ENCODE data around the gene ATF5. TPM values are rescaled to one million over a fixed set of nuclear protein-coding genes. Genes with fewer than 3 reads are reported as not detected.

The ATF5 gene
- total RNA-seq, 2 donors from 2014 or later = 4.7 to 12.2 TPM

GRCh38 chr19:49953416-49953815 is 24.4 kb downstream of the ATF5 start:
- Histone ChIP-seq H3K4me1 (peaks cover 90% of the 10 kb centered on the region), H3K36me3 (replicated peaks in 1 of 2; ENCODE audit: insufficient read depth in 1 of 2, low read depth in 2 of 2) (no peaks in the 10 kb centered on the region), H3K27me3 (no peaks in the 10 kb centered on the region), H3K27ac (peak overlapping the region in 3 of 4 donors; percentile 75 to 90 (median 80)), H3K4me3 (no peak overlapping the region), H3K9me3 (no peaks in the 10 kb centered on the region)
- DNase-seq (peak in 1 of 4 donors; percentile 31), ATAC-seq (no peak)
- WGBS, 2 donors = 24 to 28% methylated on average over 7 of the region's 7 CpGs
- no peak for TF ChIP-seq CTCF (IDR thresholded peaks at IDR 0.05)
- TF ChIP-seq POLR2A (IDR thresholded peaks at IDR 0.05) = no peak
- intact Hi-C loops (cut with DNase I) = no loop called here

GRCh38 chr19:49954092-49954829 is 25.3 kb downstream of the ATF5 start:
- 6 to 18% methylated on average over 8 to 12 of the region's 12 CpGs for WGBS, 2 donors
- intact Hi-C loops (cut with DNase I) = no loop called here
- TF ChIP-seq POLR2A (IDR thresholded peaks at IDR 0.05) (no peak), CTCF (IDR thresholded peaks at IDR 0.05) (no peak)
- Histone ChIP-seq H3K4me3 (no peak overlapping the region), H3K27ac (peak overlapping the region; percentile 26 to 90 (median 78)), H3K36me3 (replicated peaks in 1 of 2; ENCODE audit: insufficient read depth in 1 of 2, low read depth in 2 of 2) (no peaks in the 10 kb centered on the region), H3K27me3 (no peaks in the 10 kb centered on the region), H3K9me3 (no peaks in the 10 kb centered on the region), H3K4me1 (peaks cover 92% of the 10 kb centered on the region)
- ATAC-seq (no peak), DNase-seq (peak in 2 of 4 donors; percentile 21 to 35)

- ATAC-seq (peak; percentile 69), DNase-seq (peak; percentile 58 to 90 (median 78))
- H3K27ac ChIP-seq = peak overlapping the region in 3 of 4 donors; percentile 75 to 90 (median 80)
- 32 to 39% methylated on average over 11 of the region's 11 CpGs for WGBS, 2 donors
- peak in 2 of 3 donors; percentile 56 to 65 for TF ChIP-seq POLR2A (IDR thresholded peaks at IDR 0.05)
- no peak for TF ChIP-seq CTCF (IDR thresholded peaks at IDR 0.05)
- peaks cover 85% of the 10 kb centered on the region for H3K4me1 ChIP-seq
- no peak overlapping the region for H3K4me3 ChIP-seq
- H3K36me3 ChIP-seq (replicated peaks in 1 of 2; ENCODE audit: insufficient read depth in 1 of 2, low read depth in 2 of 2) = no peaks in the 10 kb centered on the region
- no peaks in the 10 kb centered on the region for H3K9me3 ChIP-seq
- H3K27me3 ChIP-seq = no peaks in the 10 kb centered on the region
- intact Hi-C loops (cut with DNase I) = no loop called here
Measured at GRCh38 chr19:49954933-49955332, 25.9 kb downstream of the ATF5 start.

GRCh38 chr19:49956115-49956495 is 27.1 kb downstream of the ATF5 start:
- ATAC-seq (no peak), DNase-seq (peak in 1 of 4 donors; percentile 27)
- Histone ChIP-seq H3K36me3 (replicated peaks in 1 of 2; ENCODE audit: insufficient read depth in 1 of 2, low read depth in 2 of 2) (no peaks in the 10 kb centered on the region), H3K9me3 (no peaks in the 10 kb centered on the region), H3K27me3 (no peaks in the 10 kb centered on the region), H3K4me3 (no peak overlapping the region), H3K27ac (peak overlapping the region in 3 of 4 donors; percentile 75 to 90 (median 80)), H3K4me1 (peaks cover 75% of the 10 kb centered on the region)
- TF ChIP-seq CTCF (IDR thresholded peaks at IDR 0.05) = no peak
- TF ChIP-seq POLR2A (IDR thresholded peaks at IDR 0.05) = no peak
- intact Hi-C loops (cut with DNase I) = no loop called here
- WGBS, 2 donors = 25 to 37% methylated on average over 9 of the region's 9 CpGs
